Mesendoderm (in vitro differentiated cells): ENCODE measurements around the gene KHDC1L.
A peak's percentile ranks its signal among the peaks of the same experiment; 100 is the strongest.
"Not testable (repeated sequence)": the region's sequence is repeated elsewhere in the genome, so short reads cannot be mapped to it uniquely, and the experiment has no call there.

ENCODE experiments used
- DNase-seq: peaks from one replicate; pipeline ENCODE4 v3.0.0; 2013
- H2AK5ac ChIP-seq: 2 replicates; pipeline ENCODE4 v1.6.1; 2013; ENCODE audit warnings: low read length, inconsistent platforms
- H2BK120ac ChIP-seq: 2 replicates; pipeline ENCODE4 v1.6.1; 2013; ENCODE audit warnings: low read depth, mild to moderate bottlenecking, low read length, moderate library complexity, mixed read lengths
- H2BK15ac ChIP-seq: replicated peaks from 2 replicates; pipeline ENCODE4 v1.6.1; 2013; ENCODE audit warnings: low read depth, mild to moderate bottlenecking, moderate library complexity
- H2BK5ac ChIP-seq: 2 replicates; pipeline ENCODE4 v1.6.1; 2013; ENCODE audit warnings: low read length, inconsistent platforms
- H3K18ac ChIP-seq: 2 replicates; pipeline ENCODE4 v1.6.1; 2013; ENCODE audit warnings: mild to moderate bottlenecking, low read length, mixed read lengths
- H3K23ac ChIP-seq: one replicate; pipeline ENCODE4 v1.6.1; 2013; ENCODE audit warnings: low read length
- H3K27ac ChIP-seq: 2 replicates; pipeline ENCODE4 v1.5.1; 2013; ENCODE audit warnings: low read depth, mild to moderate bottlenecking, inconsistent platforms, low read length, moderate library complexity
- H3K27me3 ChIP-seq: 2 replicates; pipeline ENCODE4 v1.6.1; 2013; ENCODE audit warnings: low read length, control low read depth, mild to moderate bottlenecking, inconsistent platforms; ENCODE audit not compliant: insufficient read depth, poor library complexity
- H3K36me3 ChIP-seq: 2 replicates; pipeline ENCODE4 v1.6.1; 2013; ENCODE audit warnings: low read length, inconsistent platforms; ENCODE audit not compliant: control insufficient read depth, insufficient read depth
- H3K4ac ChIP-seq: one replicate; pipeline ENCODE4 v1.6.1; 2013; ENCODE audit warnings: low read depth, mild to moderate bottlenecking, low read length, moderate library complexity
- H3K4me1 ChIP-seq: 2 replicates; pipeline ENCODE4 v1.6.1; 2013; ENCODE audit warnings: low read depth, low read length, inconsistent platforms; ENCODE audit not compliant: control insufficient read depth
- H3K4me2 ChIP-seq: 2 replicates; pipeline ENCODE4 v1.6.1; 2013; ENCODE audit warnings: low read length
- H3K4me3 ChIP-seq: 2 replicates; pipeline ENCODE4 v1.5.1; 2013; ENCODE audit warnings: mild to moderate bottlenecking, low read length
- H3K56ac ChIP-seq: one replicate; pipeline ENCODE4 v1.6.1; 2013; ENCODE audit warnings: low read length
- H3K79me1 ChIP-seq: 2 replicates; pipeline ENCODE4 v1.6.1; 2013; ENCODE audit warnings: low read length, inconsistent platforms
- H3K79me2 ChIP-seq: 2 replicates; pipeline ENCODE4 v1.6.1; 2013; ENCODE audit warnings: mild to moderate bottlenecking, low read length; ENCODE audit not compliant: control insufficient read depth, insufficient read depth
- H3K9ac ChIP-seq: 2 replicates; pipeline ENCODE4 v1.6.1; 2013; ENCODE audit warnings: low read length, inconsistent platforms
- H4K5ac ChIP-seq: one replicate; pipeline ENCODE4 v1.6.1; 2013; ENCODE audit warnings: low read length
- H4K8ac ChIP-seq: one replicate; pipeline ENCODE4 v1.6.1; 2013; ENCODE audit warnings: low read depth, mild to moderate bottlenecking, control low read depth, low read length, moderate library complexity
- WGBS: extraction: QIAGEN DNeasy Blood & Tissue Kit; methylation state at CpG from one replicate; pipeline ENCODE4 v1.1.7; 2013; ENCODE audit warnings: low lambda C conversion rate, missing lambda C conversion rate; ENCODE audit not compliant: insufficient coverage; ENCODE audit errors: extremely low coverage; 5-methylcytosine and 5-hydroxymethylcytosine counted together

KHDC1L gene

DNA sequence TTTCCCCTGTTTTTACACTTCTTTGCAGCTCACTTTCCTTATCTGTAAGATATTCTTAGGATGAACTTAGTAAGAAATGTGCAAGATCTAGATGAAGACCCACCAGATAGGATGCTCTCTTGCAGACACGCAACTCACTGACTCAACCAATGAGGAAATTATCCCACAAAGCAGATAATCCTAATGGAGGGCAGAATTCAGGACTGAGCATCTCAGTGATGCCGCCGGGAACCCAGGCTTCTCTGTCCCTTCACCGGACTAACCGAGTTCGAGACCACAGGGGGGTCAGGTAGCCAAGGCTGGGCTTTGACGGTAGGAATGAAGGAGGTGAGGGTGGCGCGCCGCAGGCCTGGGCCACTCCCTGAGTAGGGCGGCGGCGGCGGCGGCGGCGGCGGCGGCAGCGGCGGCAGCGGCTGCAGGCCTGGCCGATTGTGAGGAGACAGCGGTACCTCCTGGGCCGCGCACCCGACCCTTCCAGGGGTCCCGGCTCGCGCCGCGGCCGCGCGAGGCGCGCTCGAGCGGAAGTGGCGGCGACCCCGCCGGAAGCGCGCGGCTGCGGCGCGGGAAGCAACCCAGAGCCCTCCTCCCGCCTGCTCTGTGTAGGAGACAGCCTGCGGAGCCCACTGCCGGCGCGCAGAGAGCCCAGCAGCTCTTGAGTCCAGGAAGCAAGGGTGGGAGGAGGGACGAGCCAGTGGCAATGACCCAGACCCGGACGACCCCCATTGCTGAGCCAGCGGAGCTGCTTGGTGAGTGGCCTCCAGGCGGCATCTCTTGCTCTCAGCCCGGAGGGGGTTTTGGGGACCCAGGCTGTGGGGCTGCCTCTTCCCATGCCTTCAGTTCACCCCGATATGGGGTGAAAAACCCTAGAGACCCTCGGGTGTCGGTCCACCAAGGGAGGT, 37.6 kb upstream of the KHDC1L start, which contains the start of gene KHDC1:
KHDC1 (minus strand) TSS at position 526 of the 899 bp plus-strand sequence. CDS start 20,679 bp downstream, outside the sequence.
- H3K4me3 ChIP-seq: peak within 1 kb of the TSS; percentile 60
- H2BK15ac ChIP-seq: no peak within 1 kb of the TSS
- peak within 1 kb of the TSS; percentile 65 for H3K4ac ChIP-seq
- H3K23ac ChIP-seq: no peak within 1 kb of the TSS
- H4K8ac ChIP-seq: peak within 1 kb of the TSS; percentile 90
- H3K79me1 ChIP-seq: peaks cover 2% of the 10 kb centered on the region
- H4K5ac ChIP-seq: no peak within 1 kb of the TSS
- no peak within 1 kb of the TSS for H2BK120ac ChIP-seq
- H3K4me1 ChIP-seq: peaks cover 3% of the 10 kb centered on the region
- peak within 1 kb of the TSS; percentile 90 for H3K9ac ChIP-seq
- H3K56ac ChIP-seq: peak within 1 kb of the TSS; percentile 95
- no peak within 1 kb of the TSS for H2BK5ac ChIP-seq
- no peak within 1 kb of the TSS for H2AK5ac ChIP-seq
- H3K79me2 ChIP-seq: no peaks in the 10 kb centered on the region
- peak; percentile 84 for DNase-seq
- no CpG with 5 or more reads among the region's 63 CpGs for WGBS
- H3K27me3 ChIP-seq: no peaks in the 10 kb centered on the region
- no peaks in the 10 kb centered on the region for H3K36me3 ChIP-seq
- H3K18ac ChIP-seq: peak within 1 kb of the TSS; percentile 91
- peak within 1 kb of the TSS; percentile 53 for H3K27ac ChIP-seq
- H3K4me2 ChIP-seq: peak within 1 kb of the TSS; percentile 88

DNA sequence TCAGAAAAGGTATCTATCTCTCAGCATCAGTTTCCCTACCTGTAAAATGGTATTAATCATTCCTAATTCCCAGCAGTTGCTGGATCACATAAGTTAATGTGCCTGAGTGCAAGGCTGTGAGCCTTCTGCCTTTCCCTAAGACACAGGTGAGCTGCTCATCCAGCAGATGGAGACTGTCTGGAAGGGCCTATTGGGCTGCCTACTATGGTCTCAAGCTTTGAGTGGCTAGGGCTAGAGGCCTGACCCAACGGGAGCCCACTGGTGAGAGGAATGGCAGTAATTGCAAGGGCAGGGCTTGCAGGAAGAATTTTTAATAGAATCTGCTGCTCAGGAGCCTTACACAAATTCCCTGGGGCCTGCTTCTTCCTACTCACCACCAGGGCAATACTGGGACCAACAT, 33.4 kb upstream of the KHDC1L start:
- DNase-seq: peak; percentile 25
- H3K27ac ChIP-seq: no peak overlapping the region
- H3K9ac ChIP-seq: no peak overlapping the region
- H3K4me3 ChIP-seq: no peak overlapping the region
- no peaks in the 10 kb centered on the region for H3K79me2 ChIP-seq
- no peak overlapping the region for H2BK15ac ChIP-seq
- no peak overlapping the region for H4K5ac ChIP-seq
- H3K36me3 ChIP-seq: no peaks in the 10 kb centered on the region
- peaks cover 3% of the 10 kb centered on the region for H3K4me1 ChIP-seq
- H2BK5ac ChIP-seq: no peak overlapping the region
- H3K79me1 ChIP-seq: no peaks in the 10 kb centered on the region
- WGBS: no CpG with 5 or more reads among the region's 1 CpG
- H3K4ac ChIP-seq: no peak overlapping the region
- H3K18ac ChIP-seq: no peak overlapping the region
- no peak overlapping the region for H3K4me2 ChIP-seq
- no peak overlapping the region for H2BK120ac ChIP-seq
- no peak overlapping the region for H3K56ac ChIP-seq
- no peak overlapping the region for H4K8ac ChIP-seq
- no peak overlapping the region for H3K23ac ChIP-seq
- no peak overlapping the region for H2AK5ac ChIP-seq
- H3K27me3 ChIP-seq: no peaks in the 10 kb centered on the region

DNA sequence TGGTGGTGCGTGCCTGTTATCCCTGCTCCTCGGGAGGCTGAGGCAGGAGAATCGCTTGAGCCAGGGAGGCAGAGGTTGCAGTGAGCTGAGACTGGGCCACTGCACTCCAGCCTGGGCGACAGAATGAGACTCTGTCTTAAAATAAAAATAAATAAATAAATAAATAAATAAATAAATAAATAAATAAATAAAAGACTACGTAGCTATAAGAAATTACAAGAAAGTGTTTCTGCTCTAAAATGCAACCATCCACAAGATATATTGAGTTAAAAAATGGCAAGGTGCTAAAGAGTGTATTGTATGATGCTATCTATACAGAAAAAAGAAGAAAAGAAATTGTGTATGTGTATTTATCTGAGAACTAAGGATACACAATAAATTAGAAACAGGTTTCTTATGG, 29.0 kb upstream of the KHDC1L start:
- not testable (repeated sequence) for H3K4me1 ChIP-seq, H2BK15ac ChIP-seq, H3K4ac ChIP-seq, H3K79me2 ChIP-seq, H3K56ac ChIP-seq, H3K9ac ChIP-seq, H3K4me3 ChIP-seq, DNase-seq, H3K27ac ChIP-seq, H2AK5ac ChIP-seq, H3K36me3 ChIP-seq, H4K5ac ChIP-seq, H4K8ac ChIP-seq, H2BK5ac ChIP-seq, H3K27me3 ChIP-seq, H3K18ac ChIP-seq, H3K23ac ChIP-seq, H3K4me2 ChIP-seq, H3K79me1 ChIP-seq, H2BK120ac ChIP-seq
- WGBS: no CpG with 5 or more reads among the region's 5 CpGs

DNA sequence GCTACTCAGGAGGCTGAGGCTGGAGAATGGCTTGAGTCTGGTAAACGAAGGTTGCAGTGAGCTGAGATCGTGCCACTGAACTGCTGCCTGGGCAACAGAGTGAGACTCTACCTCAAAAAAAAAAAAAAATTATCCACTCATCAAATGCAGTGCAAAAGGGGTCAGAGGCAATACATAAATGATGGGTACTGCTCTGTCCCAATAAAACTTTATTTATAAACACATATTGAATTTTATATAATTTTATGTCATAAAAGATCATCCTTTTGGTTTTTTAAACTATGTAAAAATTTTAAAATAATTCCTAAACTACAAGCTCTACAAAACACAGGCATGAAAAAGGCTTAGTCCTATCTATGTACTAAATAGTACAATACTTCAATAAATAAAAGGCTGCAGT, 27.4 kb upstream of the KHDC1L start:
- Histone ChIP-seq H3K4me1 (no peaks in the 10 kb centered on the region), H4K5ac (no peak overlapping the region), H3K4me2 (no peak overlapping the region), H3K79me2 (no peaks in the 10 kb centered on the region), H3K9ac (no peak overlapping the region), H3K56ac (no peak overlapping the region), H2BK120ac (no peak overlapping the region), H3K27ac (no peak overlapping the region), H3K27me3 (no peaks in the 10 kb centered on the region), H3K4ac (no peak overlapping the region), H3K18ac (no peak overlapping the region), H3K23ac (no peak overlapping the region), H3K4me3 (no peak overlapping the region), H4K8ac (no peak overlapping the region), H3K79me1 (no peaks in the 10 kb centered on the region), H2AK5ac (no peak overlapping the region), H3K36me3 (no peaks in the 10 kb centered on the region), H2BK5ac (no peak overlapping the region), H2BK15ac (no peak overlapping the region)
- DNase-seq: no peak
- no CpG with 5 or more reads among the region's 2 CpGs for WGBS

DNA sequence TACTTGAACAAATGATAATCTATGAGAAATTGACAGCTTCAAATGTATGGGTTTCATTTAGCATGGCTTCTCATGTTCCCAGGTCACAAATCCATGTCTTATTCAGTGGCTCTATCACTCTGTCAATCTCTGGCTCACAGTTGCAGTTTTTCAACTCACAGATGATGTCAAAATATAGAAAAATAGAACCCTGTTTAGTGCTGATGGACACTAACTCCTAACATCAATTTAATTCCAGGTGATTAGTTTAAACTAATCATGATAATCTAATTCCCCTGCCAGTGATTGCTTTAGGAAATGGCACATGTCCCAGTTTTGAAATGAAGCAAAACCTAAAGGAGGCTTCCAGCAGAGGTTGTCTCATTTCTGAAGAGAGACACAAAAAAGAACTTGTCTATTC, 24.7 kb upstream of the KHDC1L start:
- Histone ChIP-seq H3K4me1 (no peaks in the 10 kb centered on the region), H3K4ac (no peak overlapping the region), H3K79me1 (no peaks in the 10 kb centered on the region), H3K79me2 (no peaks in the 10 kb centered on the region), H2AK5ac (no peak overlapping the region), H3K36me3 (no peaks in the 10 kb centered on the region), H3K23ac (no peak overlapping the region), H3K27me3 (no peaks in the 10 kb centered on the region), H3K4me3 (no peak overlapping the region), H4K5ac (no peak overlapping the region), H3K27ac (no peak overlapping the region), H2BK15ac (no peak overlapping the region), H2BK120ac (no peak overlapping the region), H2BK5ac (no peak overlapping the region), H3K56ac (no peak overlapping the region), H4K8ac (no peak overlapping the region), H3K9ac (no peak overlapping the region), H3K18ac (no peak overlapping the region), H3K4me2 (no peak overlapping the region)
- no peak for DNase-seq
